IPS DF 19.7 (cell line): ENCODE measurements around the gene NTPCR.
A peak's percentile ranks its signal among the peaks of the same experiment; 100 is the strongest.

Experiments
- DNase-seq: peaks from one replicate; pipeline ENCODE4 v3.0.0-alpha.2; 2013; ENCODE audit warnings: low read depth, low spot score

Gene NTPCR

GRCh38 chr1:233010146-233010545 is 59.7 kb downstream of the NTPCR start:
- no peak for DNase-seq

- no peak for DNase-seq
Observed at GRCh38 chr1:233012021-233012420, 61.6 kb downstream of the NTPCR start.

DNA sequence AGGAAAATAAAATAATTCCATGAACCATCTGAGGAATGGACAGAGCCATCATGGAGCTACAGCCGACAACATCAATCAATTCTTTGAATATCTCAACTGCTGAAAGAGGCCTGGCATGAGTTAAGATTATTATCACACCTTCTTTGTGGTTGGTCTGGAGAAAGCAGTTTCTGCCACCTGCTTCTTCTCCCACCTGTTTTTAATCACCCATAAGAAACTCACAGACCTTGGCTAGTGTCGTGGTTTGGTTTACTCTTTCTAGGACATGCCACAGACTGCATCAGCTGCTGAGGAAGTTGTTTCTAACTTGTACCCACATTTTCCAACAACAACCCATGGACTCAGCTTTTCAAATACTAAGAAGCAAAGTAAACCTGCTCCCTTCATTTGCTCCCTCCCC is 65.6 kb downstream of the NTPCR start:
- no peak for DNase-seq

- DNase-seq, result no peak
Observed at GRCh38 chr1:233016798-233017197, 66.4 kb downstream of the NTPCR start.

DNA sequence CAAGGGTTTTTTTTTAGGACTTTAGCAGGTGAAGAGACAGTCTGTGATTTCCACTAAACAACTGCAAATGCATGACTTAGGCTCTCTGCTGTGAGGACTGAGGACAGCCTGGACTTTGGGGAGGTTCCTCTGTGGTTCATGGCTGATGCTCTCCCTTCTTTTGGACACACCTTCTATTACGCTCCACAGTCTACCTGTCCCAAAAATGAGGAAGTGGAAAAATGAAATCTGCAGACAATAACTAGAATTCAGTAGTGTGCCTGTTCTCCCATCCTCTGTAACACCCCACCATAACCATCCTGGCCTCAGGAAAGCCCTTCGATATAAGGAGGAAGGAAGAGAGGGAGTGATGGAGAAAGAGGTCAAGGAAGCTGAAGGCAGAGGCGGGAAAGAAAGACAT is 68.7 kb downstream of the NTPCR start:
- no peak for DNase-seq

DNA sequence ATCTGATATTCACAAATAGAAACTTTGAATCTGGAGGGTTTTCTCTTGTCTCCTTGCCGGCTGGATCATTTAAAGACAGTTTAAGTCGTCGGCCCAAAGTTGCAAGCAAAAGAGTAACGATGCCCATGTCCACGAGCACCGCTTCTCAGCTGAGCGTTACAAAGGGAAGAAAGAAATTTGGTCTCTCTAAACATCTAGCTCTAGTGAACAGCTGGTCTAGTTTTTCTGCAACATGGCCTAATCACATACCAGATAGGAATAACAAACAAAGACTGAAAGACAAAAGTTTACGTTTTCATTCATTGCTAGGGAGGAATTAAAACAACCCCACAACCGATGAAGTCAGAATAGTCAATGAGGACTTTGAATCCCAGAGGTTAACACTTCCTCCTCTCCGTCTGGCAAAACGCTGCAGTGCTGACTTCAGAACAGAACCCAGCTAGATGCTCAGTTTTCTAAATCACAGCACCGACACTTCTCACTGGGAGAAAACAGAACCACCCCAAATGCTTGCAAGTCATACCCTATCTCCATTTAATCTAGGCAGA is 69.4 kb downstream of the NTPCR start:
- no peak for DNase-seq

GRCh38 chr1:233020426-233020825 is 70.0 kb downstream of the NTPCR start:
- DNase-seq, result no peak

DNA sequence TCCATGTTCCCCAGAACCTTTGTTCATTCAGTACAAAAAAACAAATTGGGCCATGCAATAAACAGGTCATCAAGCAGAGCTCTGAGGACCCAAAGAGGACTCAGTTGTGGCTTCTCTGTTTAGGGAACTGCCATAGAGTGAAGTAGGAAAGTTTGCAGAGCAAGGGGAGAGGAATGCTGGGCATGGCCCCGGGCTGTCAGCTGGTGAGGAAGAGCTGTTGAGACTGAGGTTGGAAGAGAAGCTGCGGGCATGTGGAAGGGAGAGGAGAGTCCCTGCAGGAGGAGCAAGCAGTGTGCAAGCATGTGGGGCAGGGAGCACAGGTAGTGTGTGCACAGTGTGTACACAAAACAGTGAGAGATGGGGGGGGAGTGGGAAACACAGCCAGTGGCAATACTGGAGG is 71.8 kb downstream of the NTPCR start:
- DNase-seq, result no peak

- DNase-seq, result no peak
Observed at GRCh38 chr1:233024199-233024598, 73.8 kb downstream of the NTPCR start.

DNA sequence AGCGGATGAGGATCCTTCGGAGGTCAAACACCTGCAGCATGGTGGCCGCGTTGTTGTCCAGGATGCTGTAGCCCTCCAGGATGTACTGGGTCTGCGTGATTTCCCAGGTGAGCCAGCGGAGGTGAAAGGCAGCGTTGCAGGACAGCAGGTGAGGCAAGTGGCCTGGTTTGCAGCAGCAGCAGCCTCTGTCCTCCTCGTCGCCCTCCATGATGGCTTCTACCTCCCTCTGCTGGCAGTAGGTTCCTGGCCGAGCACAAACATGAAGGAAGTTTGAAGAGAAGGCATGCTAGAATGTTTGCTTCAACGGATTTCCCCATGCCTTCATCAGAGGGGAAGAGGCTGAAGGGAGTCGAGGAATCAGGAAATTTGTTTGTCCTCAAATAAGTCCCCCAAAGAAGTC is 74.7 kb downstream of the NTPCR start:
- peak; percentile 25 for DNase-seq

- DNase-seq, result no peak
Observed at GRCh38 chr1:233025567-233025966, 75.2 kb downstream of the NTPCR start.

GRCh38 chr1:233027046-233027445 is 76.6 kb downstream of the NTPCR start:
- no peak for DNase-seq

GRCh38 chr1:233031521-233031920 is 81.1 kb downstream of the NTPCR start:
- DNase-seq, result no peak

- DNase-seq, result no peak
Observed at GRCh38 chr1:233032916-233033315, 82.5 kb downstream of the NTPCR start.

DNA sequence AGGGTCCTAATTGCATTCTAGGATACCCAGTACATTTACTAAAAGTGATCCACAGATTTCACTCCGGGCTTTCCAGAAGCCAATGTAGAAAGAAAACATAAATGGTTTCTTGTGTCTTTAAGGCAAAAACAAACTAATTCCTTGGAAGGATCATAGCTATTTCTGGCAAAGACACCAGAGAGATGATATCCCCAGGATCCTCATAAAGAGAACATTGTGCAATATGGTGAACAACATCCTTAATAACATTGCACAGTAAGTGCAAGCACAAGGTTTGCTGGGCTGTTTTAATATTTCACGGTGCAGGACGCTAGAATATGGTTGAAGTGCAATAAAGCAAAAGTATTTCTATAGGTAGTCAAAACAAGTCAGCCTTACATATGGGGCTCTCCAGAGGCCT is 83.0 kb downstream of the NTPCR start:
- no peak for DNase-seq
